Liver (tissue), 3 donors: ENCODE data around the gene SHLD1.

Source experiments
- NR2F2 ChIP-seq: IDR thresholded peaks from 2 replicates; pipeline ENCODE4 v1.6.1; 2016; ENCODE audit warnings: antibody characterized with exemption
- SP1 ChIP-seq: IDR thresholded peaks from 2 replicates; pipeline ENCODE4 v1.6.1; 2018; ENCODE audit warnings: antibody characterized with exemption, mild to moderate bottlenecking
- TAF1 ChIP-seq: conservative IDR thresholded peaks from 2 replicates; pipeline ENCODE4 v1.6.1; 2016; ENCODE audit warnings: antibody characterized with exemption, mild to moderate bottlenecking
- YY1 ChIP-seq: IDR thresholded peaks from 2 replicates; pipeline ENCODE4 v1.6.1; 2016; ENCODE audit warnings: antibody characterized with exemption, mild to moderate bottlenecking
- TF ChIP-seq, protein P1 (sequence below): fragments of 150-350 bp; IDR thresholded peaks from 2 replicates; pipeline ENCODE4 v1.5.1; 2017; ENCODE audit warnings: improper control_type of control experiment, low read depth, low read length; ENCODE audit not compliant: missing input control
- donor health status: healthy.
- donor health status: healthy.

DNA sequence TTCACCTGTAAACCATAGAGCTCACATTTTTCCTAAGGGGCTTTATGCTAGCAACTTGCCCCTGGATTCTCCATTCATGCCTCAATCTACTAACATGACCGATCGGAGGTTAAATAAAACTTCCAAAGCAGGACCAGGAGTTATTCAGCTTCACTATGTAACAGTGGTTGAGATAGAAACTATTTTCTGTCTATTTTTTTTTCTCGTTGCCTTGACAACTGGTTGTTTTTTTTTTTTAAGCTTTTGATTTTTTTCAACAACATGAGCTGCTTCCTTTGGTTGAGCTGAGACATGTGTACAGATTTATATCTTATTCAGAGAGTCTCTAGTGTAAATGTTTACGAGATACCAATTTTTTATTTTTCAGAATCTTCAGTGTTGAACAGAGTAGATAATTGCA is 85.7 kb downstream of the SHLD1 start:
- TF ChIP-seq, protein P1, sequence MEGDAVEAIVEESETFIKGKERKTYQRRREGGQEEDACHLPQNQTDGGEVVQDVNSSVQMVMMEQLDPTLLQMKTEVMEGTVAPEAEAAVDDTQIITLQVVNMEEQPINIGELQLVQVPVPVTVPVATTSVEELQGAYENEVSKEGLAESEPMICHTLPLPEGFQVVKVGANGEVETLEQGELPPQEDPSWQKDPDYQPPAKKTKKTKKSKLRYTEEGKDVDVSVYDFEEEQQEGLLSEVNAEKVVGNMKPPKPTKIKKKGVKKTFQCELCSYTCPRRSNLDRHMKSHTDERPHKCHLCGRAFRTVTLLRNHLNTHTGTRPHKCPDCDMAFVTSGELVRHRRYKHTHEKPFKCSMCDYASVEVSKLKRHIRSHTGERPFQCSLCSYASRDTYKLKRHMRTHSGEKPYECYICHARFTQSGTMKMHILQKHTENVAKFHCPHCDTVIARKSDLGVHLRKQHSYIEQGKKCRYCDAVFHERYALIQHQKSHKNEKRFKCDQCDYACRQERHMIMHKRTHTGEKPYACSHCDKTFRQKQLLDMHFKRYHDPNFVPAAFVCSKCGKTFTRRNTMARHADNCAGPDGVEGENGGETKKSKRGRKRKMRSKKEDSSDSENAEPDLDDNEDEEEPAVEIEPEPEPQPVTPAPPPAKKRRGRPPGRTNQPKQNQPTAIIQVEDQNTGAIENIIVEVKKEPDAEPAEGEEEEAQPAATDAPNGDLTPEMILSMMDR, result no peak
- TF ChIP-seq YY1 (no peak), TAF1 (no peak), SP1 (no peak), NR2F2 (no peak)
